Ishikawa (cell line): ENCODE data around the gene ACTN3.

Source experiments
- CEBPB ChIP-seq: IDR thresholded peaks from 2 replicates; pipeline ENCODE4 v1.6.1; 2012
- CREB1 ChIP-seq: IDR thresholded peaks from 2 replicates; pipeline ENCODE4 v1.6.1; 2012; ENCODE audit warnings: low read depth
- EGR1 ChIP-seq: IDR thresholded peaks from 2 replicates; pipeline ENCODE4 v1.6.1; 2012
- EP300 ChIP-seq: IDR thresholded peaks from 2 replicates; pipeline ENCODE4 v1.6.1; 2012; ENCODE audit warnings: borderline replicate concordance
- FOXM1 ChIP-seq: IDR thresholded peaks from 2 replicates; pipeline ENCODE4 v1.6.1; 2012; ENCODE audit warnings: low read depth, borderline replicate concordance
- MAX ChIP-seq: IDR thresholded peaks from 2 replicates; pipeline ENCODE4 v1.6.1; 2012
- NFIC ChIP-seq: IDR thresholded peaks from 2 replicates; pipeline ENCODE4 v1.6.1; 2012
- RAD21 ChIP-seq: IDR thresholded peaks from 2 replicates; pipeline ENCODE4 v1.6.1; 2012; ENCODE audit warnings: low read depth
- REST ChIP-seq: IDR thresholded peaks from 2 replicates; pipeline ENCODE4 v1.6.1; 2012; ENCODE audit warnings: low read depth, mild to moderate bottlenecking
- TAF1 ChIP-seq: IDR thresholded peaks from 2 replicates; pipeline ENCODE4 v1.6.1; 2012; ENCODE audit warnings: low read depth, mild to moderate bottlenecking
- TCF12 ChIP-seq: IDR thresholded peaks from 2 replicates; pipeline ENCODE4 v1.6.1; 2012; ENCODE audit warnings: low read depth
- TEAD4 ChIP-seq: IDR thresholded peaks from 2 replicates; pipeline ENCODE4 v1.6.1; 2012
- USF1 ChIP-seq: IDR thresholded peaks from 2 replicates; pipeline ENCODE4 v1.6.1; 2012
- YY1 ChIP-seq: IDR thresholded peaks from 2 replicates; pipeline ENCODE4 v1.6.1; 2012; ENCODE audit warnings: low read depth
- ZBTB7A ChIP-seq: IDR thresholded peaks from 2 replicates; pipeline ENCODE4 v1.6.1; 2012; ENCODE audit warnings: low read depth

ACTN3 gene

GRCh38 chr11:66562275-66562674 is 15.6 kb downstream of the ACTN3 start:
- TF ChIP-seq EGR1 = no peak
- no peak for TF ChIP-seq TEAD4
- no peak for TF ChIP-seq CEBPB
- TF ChIP-seq FOXM1 = no peak
- no peak for TF ChIP-seq MAX
- TF ChIP-seq USF1 = no peak
- TF ChIP-seq ZBTB7A = no peak
- TF ChIP-seq NFIC = no peak
- no peak for TF ChIP-seq YY1
- no peak for TF ChIP-seq CREB1
- no peak for TF ChIP-seq EP300
- no peak for TF ChIP-seq RAD21
- TF ChIP-seq REST = no peak
- no peak for TF ChIP-seq TAF1
- TF ChIP-seq TCF12 = no peak

- TF ChIP-seq YY1 = no peak
- no peak for TF ChIP-seq EGR1
- TF ChIP-seq TCF12 = no peak
- no peak for TF ChIP-seq TAF1
- no peak for TF ChIP-seq MAX
- TF ChIP-seq EP300 = no peak
- no peak for TF ChIP-seq REST
- no peak for TF ChIP-seq NFIC
- TF ChIP-seq USF1 = no peak
- TF ChIP-seq ZBTB7A = no peak
- no peak for TF ChIP-seq CREB1
- no peak for TF ChIP-seq FOXM1
- TF ChIP-seq CEBPB = no peak
- TF ChIP-seq TEAD4 = no peak
These were observed 16.3 kb downstream of the ACTN3 start for GRCh38 chr11:66562907-66563583.

- no peak for TF ChIP-seq YY1
- TF ChIP-seq USF1 = no peak
- no peak for TF ChIP-seq REST
- no peak for TF ChIP-seq EGR1
- no peak for TF ChIP-seq RAD21
- no peak for TF ChIP-seq ZBTB7A
- TF ChIP-seq FOXM1 = no peak
- no peak for TF ChIP-seq TAF1
- TF ChIP-seq CREB1 = no peak
- no peak for TF ChIP-seq TCF12
- no peak for TF ChIP-seq NFIC
- TF ChIP-seq CEBPB = no peak
- no peak for TF ChIP-seq EP300
- no peak for TF ChIP-seq TEAD4
These were observed 17.1 kb downstream of the ACTN3 start for GRCh38 chr11:66563832-66564231.

- no peak for TF ChIP-seq CEBPB
These were observed 17.8 kb downstream of the ACTN3 start for GRCh38 chr11:66564538-66564937.
